IMR-90 (cell line): Measurements from ENCODE around the gene ADAM21. TPM values are rescaled to one million over a fixed set of nuclear protein-coding genes. Genes with fewer than 3 reads are reported as not detected.

ENCODE experiments used
- ATAC-seq: fragments of 200-7000 bp; cut with Tn5 transposase; 2 replicates; pipeline ENCODE4 v1.9.1; 2020; ENCODE audit warnings: low read depth, mild to moderate bottlenecking, moderate library complexity
- BruUV-seq: library from RNA; stranded (reverse); fragments of 400-500 nt; replicated peaks from 2 replicates; lab custom pipeline; 2021; lab: Mats Ljungman, UMichigan
- CTCF ChIA-PET: fragments of 300-600 bp; formaldehyde crosslinking; extraction: SDS; loops from one replicate; lab custom pipeline; 2021; ENCODE audit warnings: antibody characterized with exemption; lab: Yijun Ruan, JAX
- POLR2A ChIA-PET: fragments of 300-600 bp; sonication (Branson Sonifier 250); formaldehyde crosslinking; loops from one replicate; lab custom pipeline; 2022; ENCODE audit warnings: antibody characterized with exemption; ENCODE audit not compliant: unreplicated experiment; lab: Charles Lee
- DNase-seq: peaks from one replicate; pipeline ENCODE4 v3.0.0; 2013
- H2AFZ ChIP-seq: replicated peaks from 2 replicates; pipeline ENCODE3; 2013; ENCODE audit warnings: low read length, mild to moderate bottlenecking; ENCODE audit not compliant: poor library complexity
- H2AK5ac ChIP-seq: 2 replicates; pipeline ENCODE4 v1.6.1; 2013; ENCODE audit warnings: low read depth, low read length, inconsistent platforms
- H2AK9ac ChIP-seq: replicated peaks from 2 replicates; pipeline ENCODE3; 2013; ENCODE audit warnings: mild to moderate bottlenecking, low read depth, low read length, moderate library complexity; ENCODE audit not compliant: poor library complexity
- H2BK120ac ChIP-seq: 2 replicates; pipeline ENCODE4 v1.6.1; 2013; ENCODE audit warnings: low read depth, low read length, inconsistent platforms
- H2BK15ac ChIP-seq: 3 replicates; pipeline ENCODE4 v1.6.1; 2013; ENCODE audit warnings: low read depth, low read length, inconsistent platforms
- H2BK20ac ChIP-seq: 2 replicates; pipeline ENCODE4 v1.6.1; 2013; ENCODE audit warnings: low read depth, mild to moderate bottlenecking, inconsistent platforms, low read length, moderate library complexity
- H2BK5ac ChIP-seq: 2 replicates; pipeline ENCODE4 v1.6.1; 2013; ENCODE audit warnings: mild to moderate bottlenecking, low read depth, low read length, inconsistent platforms; ENCODE audit not compliant: poor library complexity, severe bottlenecking
- H3K14ac ChIP-seq: replicated peaks from 2 replicates; pipeline ENCODE4 v1.6.1; 2013; ENCODE audit warnings: low read depth, low read length, inconsistent platforms
- H3K18ac ChIP-seq: 2 replicates; pipeline ENCODE4 v1.6.1; 2013; ENCODE audit warnings: low read depth, low read length, control low read depth
- H3K23ac ChIP-seq: 2 replicates; pipeline ENCODE4 v1.6.1; 2013; ENCODE audit warnings: low read depth, low read length, inconsistent platforms
- H3K27ac ChIP-seq: 2 replicates; pipeline ENCODE4 v1.5.1; 2013; ENCODE audit warnings: mild to moderate bottlenecking, control low read depth, low read length; ENCODE audit not compliant: insufficient read depth
- H3K27me3 ChIP-seq: 2 replicates; pipeline ENCODE4 v1.6.1; 2013; ENCODE audit warnings: low read length; ENCODE audit not compliant: control insufficient read depth, insufficient read depth
- H3K36me3 ChIP-seq: 2 replicates; pipeline ENCODE4 v1.6.1; 2013; ENCODE audit warnings: low read length, mixed read lengths; ENCODE audit not compliant: control insufficient read depth, insufficient read depth
- H3K4ac ChIP-seq: 2 replicates; pipeline ENCODE4 v1.6.1; 2013; ENCODE audit warnings: low read depth, low read length, inconsistent platforms
- H3K4me1 ChIP-seq: 2 replicates; pipeline ENCODE4 v1.6.1; 2013; ENCODE audit warnings: low read length, mixed read lengths; ENCODE audit not compliant: control insufficient read depth, insufficient read depth
- H3K4me2 ChIP-seq: 2 replicates; pipeline ENCODE4 v1.6.1; 2013; ENCODE audit warnings: low read depth, mild to moderate bottlenecking, control low read depth, low read length, moderate library complexity
- H3K4me3 ChIP-seq: 2 replicates; pipeline ENCODE4 v1.5.1; 2013; ENCODE audit warnings: low read depth, mild to moderate bottlenecking, control low read depth, low read length, moderate library complexity; ENCODE audit not compliant: insufficient read depth
- H3K56ac ChIP-seq: 2 replicates; pipeline ENCODE4 v1.6.1; 2013; ENCODE audit warnings: low read length, inconsistent platforms; ENCODE audit not compliant: insufficient read depth; ENCODE audit errors: extremely low read depth
- H3K79me1 ChIP-seq, 2 experiments: 2 replicates each; pipeline ENCODE4 v1.6.1; 2013; ENCODE audit warnings: low read length in 2 of 2, inconsistent platforms in 1 of 2, low read depth in 1 of 2
- H3K9ac ChIP-seq: 2 replicates; pipeline ENCODE4 v1.6.1; 2013; ENCODE audit warnings: low read depth, low read length, control low read depth
- H3K9me1 ChIP-seq: 2 replicates; pipeline ENCODE4 v1.6.1; 2013; ENCODE audit warnings: low read length, inconsistent platforms; ENCODE audit not compliant: insufficient read depth
- H3K9me3 ChIP-seq: 2 replicates; pipeline ENCODE4 v1.6.1; 2013; ENCODE audit warnings: low read length; ENCODE audit not compliant: control insufficient read depth, insufficient read depth
- H4K20me1 ChIP-seq: 2 replicates; pipeline ENCODE4 v1.6.1; 2013; ENCODE audit warnings: low read length, inconsistent platforms; ENCODE audit not compliant: insufficient read depth
- H4K5ac ChIP-seq: 2 replicates; pipeline ENCODE4 v1.6.1; 2013; ENCODE audit warnings: mild to moderate bottlenecking, low read depth, low read length, control low read depth
- H4K8ac ChIP-seq, 2 experiments: 2 replicates each; pipeline ENCODE4 v1.6.1; 2013; ENCODE audit warnings: low read depth in 2 of 2, low read length in 2 of 2, control low read depth in 1 of 2, inconsistent platforms in 1 of 2
- H4K91ac ChIP-seq: 2 replicates; pipeline ENCODE4 v1.6.1; 2013; ENCODE audit warnings: low read depth, low read length, inconsistent platforms; ENCODE audit not compliant: insufficient read depth
- BHLHE40 ChIP-seq: fragments of 150-350 bp; IDR thresholded peaks from 2 replicates; pipeline ENCODE4 v1.6.1; 2016; ENCODE audit warnings: mild to moderate bottlenecking, low read depth, low read length
- CHD1 ChIP-seq: IDR thresholded peaks from 2 replicates; pipeline ENCODE4 v1.6.1; 2012; ENCODE audit warnings: low read depth, low read length, improper control_type of control experiment
- CTCF ChIP-seq: conservative IDR thresholded peaks from 2 replicates; pipeline ENCODE4 v1.5.1; 2012; ENCODE audit warnings: mild to moderate bottlenecking, low read depth, low read length, improper control_type of control experiment
- ELK1 ChIP-seq: fragments of 150-350 bp; IDR thresholded peaks from 2 replicates; pipeline ENCODE4 v1.6.1; 2016; ENCODE audit warnings: low read depth, mild to moderate bottlenecking, low read length, moderate library complexity, borderline replicate concordance
- FOS ChIP-seq: fragments of 150-350 bp; IDR thresholded peaks from 2 replicates; pipeline ENCODE4 v1.6.1; 2016; ENCODE audit warnings: low read depth, low read length
- MAFK ChIP-seq: IDR thresholded peaks from 2 replicates; pipeline ENCODE4 v1.6.1; 2012; ENCODE audit warnings: low read depth, low read length, improper control_type of control experiment
- MXI1 ChIP-seq: IDR thresholded peaks from 2 replicates; pipeline ENCODE4 v1.6.1; 2012; ENCODE audit warnings: low read depth, mild to moderate bottlenecking, low read length, moderate library complexity, borderline replicate concordance
- POLR2A ChIP-seq: IDR thresholded peaks from 2 replicates; pipeline ENCODE4 v1.6.1; 2012; ENCODE audit warnings: mild to moderate bottlenecking, low read depth, low read length
- RFX5 ChIP-seq: IDR thresholded peaks from 2 replicates; pipeline ENCODE4 v1.8.0; 2012; ENCODE audit warnings: low read depth, mild to moderate bottlenecking, low read length, moderate library complexity
- SMC3 ChIP-seq: fragments of 150-350 bp; IDR thresholded peaks from 2 replicates; pipeline ENCODE4 v1.6.1; 2016; ENCODE audit warnings: low read depth, mild to moderate bottlenecking, antibody characterized with exemption, low read length, moderate library complexity
- WGBS, 2 experiments: methylation state at CpG; one replicate each; pipeline versions ENCODE4 v1.1.5 to v1.1.7; 2013; ENCODE audit warnings: missing lambda C conversion rate in 2 of 2; ENCODE audit not compliant: insufficient read length in 1 of 2; ENCODE audit errors: extremely low coverage in 2 of 2; 5-methylcytosine and 5-hydroxymethylcytosine counted together
- dilution Hi-C: fragments of 300-500 bp; cut with HindIII; formaldehyde crosslinking; loops from one replicate; pipeline ENCODE4 v1.14.3; 2018; ENCODE audit warnings: low sequenced_read_pairs; ENCODE audit not compliant: unreplicated experiment
- in situ Hi-C: fragments of 300-500 bp; cut with MboI; formaldehyde crosslinking; loops from 3 replicates; pipeline ENCODE4 v1.14.3; 2019; ENCODE audit warnings: low sequenced_read_pairs, inconsistent platforms, mixed read lengths
- intact Hi-C: fragments of 100-400 bp; cut with micrococcal nuclease; formaldehyde crosslinking; loops from 2 replicates; pipeline ENCODE4 v1.10.0; 2022
- polyA plus RNA-seq, 3 experiments: library from polyadenylated mRNA; depleted of rRNA; stranded (reverse); fragments of >200 nt; gene quantifications; 2 replicates each; pipeline ENCODE4 v1.2.3, GENCODE V29; 2012; ENCODE audit warnings: low replicate concordance in 1 of 3
- total RNA-seq: library from RNA; depleted of rRNA; stranded (reverse); fragments of >200 nt; gene quantifications from 2 replicates; pipeline ENCODE4 v1.2.3, GENCODE V29; 2012

Gene ADAM21
- total and polyA plus RNA-seq, 2 of the 4 experiments (the other 2 are of a cell fraction): 0.15 to 0.36 TPM

- Histone ChIP-seq H4K8ac (no peak overlapping the region), H2AFZ (no peak overlapping the region), H4K5ac (no peak overlapping the region), H3K79me1 (no peaks in the 10 kb centered on the region), H3K36me3 (no peaks in the 10 kb centered on the region), H3K27ac (no peak overlapping the region), H3K14ac (no peak overlapping the region), H3K9me3 (no peaks in the 10 kb centered on the region), H2AK5ac (no peak overlapping the region), H3K9me1 (no peaks in the 10 kb centered on the region), H3K18ac (no peak overlapping the region), H3K23ac (no peak overlapping the region), H3K4me1 (no peaks in the 10 kb centered on the region), H2AK9ac (no peak overlapping the region), H3K4ac (no peak overlapping the region), H3K27me3 (no peaks in the 10 kb centered on the region), H3K56ac (no peak overlapping the region), H2BK15ac (no peak overlapping the region), H2BK5ac (no peak overlapping the region), H4K20me1 (no peaks in the 10 kb centered on the region), H4K91ac (no peak overlapping the region), H2BK20ac (no peak overlapping the region), H3K9ac (no peak overlapping the region), H3K4me2 (no peak overlapping the region), H3K4me3 (no peak overlapping the region), H2BK120ac (no peak overlapping the region)
- in situ Hi-C loops: no loop called here
- no TSS peak for BruUV-seq
- DNase-seq (no peak), ATAC-seq (no peak)
- no CpG with 5 or more reads among the region's 4 CpGs for WGBS, 2 experiments
- ChIA-PET POLR2A (no interaction called here), CTCF (interaction anchor here (0.6 to 1.3 kb wide), 2 partner anchors 8 to 1446 kb away, joined by 3 to 5 read pairs; no protein-coding TSS in a partner anchor)
- TF ChIP-seq SMC3 (no peak), CTCF (no peak), RFX5 (no peak), ELK1 (no peak), BHLHE40 (no peak), CHD1 (no peak), POLR2A (no peak), FOS (no peak), MAFK (no peak), MXI1 (no peak)
- intact Hi-C loops: no loop called here
- dilution Hi-C loops: no loop called here
Measured at GRCh38 chr14:70472253-70473159, 20.5 kb downstream of the ADAM21 start.
